B cell (primary cell): ENCODE data around the gene CASD1. TPM values are rescaled to one million over a fixed set of nuclear protein-coding genes. Genes with fewer than 3 reads are reported as not detected.

ENCODE experiments used
- ATAC-seq: fragments of 200-7000 bp; cut with Tn5 transposase; one replicate; pipeline ENCODE4 v1.10.0; 2021; ENCODE audit warnings: low read depth, mild to moderate bottlenecking, moderate number of reproducible peaks, moderate library complexity
- CTCF ChIA-PET: fragments of 350-600 bp; sonication (Branson Sonifier 250); formaldehyde crosslinking; loops from one replicate; lab custom pipeline; 2021; ENCODE audit warnings: antibody characterized with exemption, inconsistent platforms; lab: Charles Lee
- POLR2A ChIA-PET: fragments of 350-600 bp; sonication (Branson Sonifier 250); formaldehyde crosslinking; loops from one replicate; lab custom pipeline; 2021; ENCODE audit warnings: antibody characterized with exemption; lab: Charles Lee
- DNase-seq: peaks from one replicate; pipeline ENCODE4 v3.0.0; 2013
- H2AFZ ChIP-seq: 2 replicates; pipeline ENCODE4 v1.6.1; 2012; ENCODE audit warnings: mild to moderate bottlenecking, low read depth, low read length; ENCODE audit not compliant: insufficient read depth, poor library complexity, severe bottlenecking
- H3K27ac ChIP-seq, 2 donors: 1 replicate in 1 of 2; 2 replicates in 1 of 2; pipeline ENCODE4 v1.5.1; 2012 to 2013; ENCODE audit warnings: low read length in 2 of 2, mild to moderate bottlenecking in 2 of 2, moderate library complexity in 1 of 2
- H3K27me3 ChIP-seq, 4 experiments: fragments of 200-600 bp in 1 of 4; sonication (generic) in 1 of 4; replicated peaks in 1 of 4; 1 replicate in 2 of 4; 2 replicates in 2 of 4; pipeline versions ENCODE4 v1.6.1 to v1.7.0; 2013 to 2016; ENCODE audit warnings: low read length in 3 of 4, mild to moderate bottlenecking in 2 of 4, mixed read lengths in 1 of 4, moderate library complexity in 1 of 4; ENCODE audit not compliant: insufficient read depth in 4 of 4, control insufficient read depth in 3 of 4; ENCODE audit errors: control extremely low read depth in 1 of 4
- H3K36me3 ChIP-seq, 2 experiments: replicated peaks in 1 of 2; 1 replicate in 1 of 2; 2 replicates in 1 of 2; pipeline versions ENCODE4 v1.6.1 to v1.7.1; 2013; ENCODE audit warnings: low read length in 1 of 2; ENCODE audit not compliant: insufficient read depth in 2 of 2, control insufficient read depth in 1 of 2; ENCODE audit errors: control extremely low read depth in 1 of 2, extremely low read depth in 1 of 2
- H3K4me1 ChIP-seq, 2 donors: fragments of 200-600 bp in 1 of 2; sonication (generic) in 1 of 2; 1 replicate in 1 of 2; 2 replicates in 1 of 2; pipeline versions ENCODE4 v1.5.1 to v1.6.1; 2013 to 2017; ENCODE audit warnings: low read length in 2 of 2; ENCODE audit not compliant: control insufficient read depth in 2 of 2, insufficient read depth in 2 of 2
- H3K4me2 ChIP-seq: replicated peaks from 2 replicates; pipeline ENCODE3; 2012; ENCODE audit warnings: mild to moderate bottlenecking, low read depth, low read length; ENCODE audit not compliant: poor library complexity, severe bottlenecking
- H3K4me3 ChIP-seq, 5 experiments: fragments of 200-600 bp in 1 of 5; sonication (generic) in 1 of 5; 1 replicate in 3 of 5; 2 replicates in 2 of 5; pipeline versions ENCODE4 v1.5.1 to v1.7.0; 2011 to 2016; ENCODE audit warnings: low read length in 4 of 5, mild to moderate bottlenecking in 4 of 5, low read depth in 2 of 5, control low read depth in 1 of 5, moderate library complexity in 1 of 5; ENCODE audit not compliant: insufficient read depth in 1 of 5; ENCODE audit errors: control extremely low read depth in 1 of 5, extremely low read depth in 1 of 5
- H3K79me2 ChIP-seq: fragments of 200-600 bp; sonication (generic); one replicate; pipeline ENCODE4 v1.6.0; 2016; ENCODE audit warnings: low read length; ENCODE audit not compliant: control insufficient read depth, insufficient read depth
- H3K9ac ChIP-seq: fragments of 200-600 bp; sonication (generic); 2 replicates; pipeline ENCODE4 v1.6.1; 2017; ENCODE audit warnings: mild to moderate bottlenecking, low read length, moderate library complexity
- H3K9me3 ChIP-seq, 3 donors: one replicate each; pipeline versions ENCODE4 v1.6.1 to v1.7.1; 2013; ENCODE audit warnings: low read length in 2 of 3; ENCODE audit not compliant: control insufficient read depth in 2 of 3, insufficient read depth in 1 of 3; ENCODE audit errors: control extremely low read depth in 1 of 3
- H4K20me1 ChIP-seq: 2 replicates; pipeline ENCODE4 v1.6.0; 2012; ENCODE audit warnings: mild to moderate bottlenecking, low read length; ENCODE audit not compliant: insufficient read depth, control insufficient read depth, poor library complexity, severe bottlenecking
- H3K27ac Mint-ChIP-seq: one replicate; pipeline ENCODE4 v1.8.0; 2021; ENCODE audit warnings: mixed read lengths
- H3K27me3 Mint-ChIP-seq: one replicate; pipeline ENCODE4 v1.8.0; 2021; ENCODE audit warnings: mixed read lengths
- H3K4me1 Mint-ChIP-seq: one replicate; pipeline ENCODE4 v1.8.0; 2021; ENCODE audit warnings: mixed read lengths
- H3K4me3 Mint-ChIP-seq: one replicate; pipeline ENCODE4 v1.8.0; 2021; ENCODE audit warnings: mixed read lengths
- H3K9me3 Mint-ChIP-seq: one replicate; pipeline ENCODE4 v1.8.0; 2022; ENCODE audit warnings: mixed read lengths; ENCODE audit not compliant: insufficient read depth
- CTCF ChIP-seq: fragments of 200-600 bp; IDR thresholded peaks from one replicate; pipeline ENCODE4 v1.8.0; 2022; ENCODE audit warnings: antibody characterized with exemption, mild to moderate bottlenecking
- EZH2 ChIP-seq: IDR thresholded peaks from 2 replicates; pipeline ENCODE4 v1.6.1; 2012; ENCODE audit warnings: borderline replicate concordance, low read depth, mild to moderate bottlenecking, moderate library complexity, low read length; ENCODE audit not compliant: insufficient read depth, poor library complexity, severe bottlenecking
- WGBS: methylation state at CpG from one replicate; pipeline ENCODE4 v1.1.5; 2013; ENCODE audit warnings: missing lambda C conversion rate; ENCODE audit not compliant: insufficient coverage; 5-methylcytosine and 5-hydroxymethylcytosine counted together
- intact Hi-C: fragments of 100-400 bp; cut with micrococcal nuclease; formaldehyde crosslinking; loops from one replicate; pipeline ENCODE4 v1.10.0; 2022
- polyA plus RNA-seq: library from polyadenylated mRNA; depleted of rRNA; stranded (reverse); fragments of >200 nt; gene quantifications from 2 replicates; pipeline ENCODE4 v1.2.3, GENCODE V29; 2012
- total RNA-seq, 2 donors: library from RNA; stranded (reverse); fragments of 120-200 nt in 1 of 2; gene quantifications; 1 replicate in 1 of 2; 2 replicates in 1 of 2; pipeline versions ENCODE4 v1.2.3 to v1.2.4, GENCODE V29; 2013 to 2022

The CASD1 gene
- total and polyA plus RNA-seq, 2 donors (not counting 1 experiment from before 2014, with no cell fraction given) = 9.2 to 47.9 TPM

GRCh38 chr7:94575646-94576045 is 66.0 kb downstream of the CASD1 start:
- no CpG with 5 or more reads among the region's 2 CpGs for WGBS
- H3K27me3 ChIP-seq = no peaks in the 10 kb centered on the region
- Mint-ChIP-seq H3K4me1 (peaks cover 1% of the 10 kb centered on the region), H3K4me3 (no peak overlapping the region), H3K27me3 (no peaks in the 10 kb centered on the region), H3K9me3 (peaks cover 11% of the 10 kb centered on the region), H3K27ac (no peak overlapping the region)
- intact Hi-C loops = no loop called here
- no peaks in the 10 kb centered on the region for H3K4me1 ChIP-seq
- no peak for DNase-seq
- peaks cover 4 to 11% (median 8%) of the 10 kb centered on the region in 3 donors for H3K9me3 ChIP-seq
- no peak overlapping the region for H3K4me3 ChIP-seq
- no peak overlapping the region for H3K9ac ChIP-seq
- H4K20me1 ChIP-seq = no peaks in the 10 kb centered on the region
- no peak overlapping the region for H3K4me2 ChIP-seq
- H2AFZ ChIP-seq = no peak overlapping the region
- POLR2A ChIA-PET = no interaction called here
- H3K79me2 ChIP-seq = no peaks in the 10 kb centered on the region
- H3K36me3 ChIP-seq = peaks cover 5 to 7% of the 10 kb centered on the region in 2 experiments
- H3K27ac ChIP-seq = no peak overlapping the region
- CTCF ChIA-PET = no interaction called here
- TF ChIP-seq CTCF = no peak
- TF ChIP-seq EZH2 = no peak
- no peak for ATAC-seq

DNA sequence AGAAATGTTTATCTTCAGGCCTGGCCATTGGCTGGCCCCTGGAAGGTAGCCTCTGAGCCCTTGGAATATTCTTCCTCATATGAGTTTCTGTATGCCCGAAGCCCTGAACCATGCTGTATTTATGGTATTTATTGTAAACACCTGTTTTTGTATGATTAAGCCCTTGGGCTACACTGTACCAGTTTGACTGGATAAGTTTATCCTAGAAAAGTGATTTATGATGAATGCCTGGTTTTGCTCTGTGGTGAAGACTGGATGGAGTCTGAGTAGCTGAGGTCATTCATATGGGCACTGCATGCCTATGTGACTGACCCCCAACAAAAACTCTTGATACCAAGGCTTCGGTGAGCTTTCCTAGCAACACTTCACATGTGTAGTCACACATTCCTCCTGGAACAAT is 66.7 kb downstream of the CASD1 start:
- Mint-ChIP-seq H3K4me3 (no peak overlapping the region), H3K27ac (no peak overlapping the region), H3K4me1 (peaks cover 1% of the 10 kb centered on the region), H3K27me3 (no peaks in the 10 kb centered on the region), H3K9me3 (peaks cover 14% of the 10 kb centered on the region)
- Histone ChIP-seq H3K9ac (no peak overlapping the region), H4K20me1 (no peaks in the 10 kb centered on the region), H2AFZ (no peak overlapping the region), H3K4me2 (no peak overlapping the region), H3K9me3 (peaks cover 4 to 11% (median 8%) of the 10 kb centered on the region in 3 donors), H3K79me2 (no peaks in the 10 kb centered on the region), H3K4me3 (no peak overlapping the region), H3K27ac (no peak overlapping the region), H3K4me1 (no peaks in the 10 kb centered on the region), H3K36me3 (peaks cover 5 to 7% of the 10 kb centered on the region in 2 experiments), H3K27me3 (no peaks in the 10 kb centered on the region)
- DNase-seq = no peak
- TF ChIP-seq CTCF (no peak), EZH2 (no peak)
- no CpG with 5 or more reads among the region's 2 CpGs for WGBS
- no peak for ATAC-seq
- ChIA-PET POLR2A (no interaction called here), CTCF (no interaction called here)
- intact Hi-C loops = no loop called here
